ENCODE data around the gene RNF167.

Gene RNF167

GRCh38 chr17:4971826-4972225 lies 31.8 kb downstream of the RNF167 start:
- TF ChIP-seq FOXP2 (optimal IDR thresholded peaks at IDR 0.05; ENCODE audit: control extremely low read depth, extremely low read length, insufficient read depth): no peak
- no peak for TF ChIP-seq EZH2 (IDR thresholded peaks at IDR 0.05)
- no peak for TF ChIP-seq POLR2AphosphoS5 (IDR thresholded peaks at IDR 0.05; ENCODE audit: borderline replicate concordance, low read depth, low read length)
- no peak overlapping the region for H3K4me3 ChIP-seq
- H3K36me3 ChIP-seq (ENCODE audit: insufficient read depth, low read length): peaks cover 4% of the 10 kb centered on the region; the same call in 1 of the 2 replicates
- no peak overlapping the region for H3K9ac ChIP-seq (ENCODE audit: insufficient read length)
- no peaks in the 10 kb centered on the region for H3K9me3 ChIP-seq (ENCODE audit: low read depth, low read length)
- no peak overlapping the region for H3K27ac ChIP-seq
- no peak for DNase-seq (ENCODE audit: low read depth, low spot score)

- Histone ChIP-seq H3K9ac (ENCODE audit: insufficient read length) (no peak overlapping the region), H3K27ac (no peak overlapping the region), H3K9me3 (ENCODE audit: low read depth, low read length) (no peaks in the 10 kb centered on the region), H3K36me3 (ENCODE audit: insufficient read depth, low read length) (peaks cover 8% of the 10 kb centered on the region; the same call in 1 of the 2 replicates), H3K4me3 (no peak overlapping the region)
- TF ChIP-seq POLR2AphosphoS5 (IDR thresholded peaks at IDR 0.05; ENCODE audit: borderline replicate concordance, low read depth, low read length) (no peak), EZH2 (IDR thresholded peaks at IDR 0.05) (no peak), FOXP2 (optimal IDR thresholded peaks at IDR 0.05; ENCODE audit: control extremely low read depth, extremely low read length, insufficient read depth) (no peak)
- no peak for DNase-seq (ENCODE audit: low read depth, low spot score)
These were observed 32.3 kb downstream of the RNF167 start for GRCh38 chr17:4972322-4972721.

- H3K36me3 ChIP-seq (ENCODE audit: insufficient read depth, low read length): peaks cover 12% of the 10 kb centered on the region; the same call in 1 of the 2 replicates
- TF ChIP-seq POLR2AphosphoS5 (IDR thresholded peaks at IDR 0.05; ENCODE audit: borderline replicate concordance, low read depth, low read length) (no peak), EZH2 (IDR thresholded peaks at IDR 0.05) (no peak), FOXP2 (optimal IDR thresholded peaks at IDR 0.05; ENCODE audit: control extremely low read depth, extremely low read length, insufficient read depth) (no peak)
- H3K9ac ChIP-seq (ENCODE audit: insufficient read length): no peak overlapping the region
- H3K4me3 ChIP-seq: no peak overlapping the region
- no peaks in the 10 kb centered on the region for H3K9me3 ChIP-seq (ENCODE audit: low read depth, low read length)
- no peak overlapping the region for H3K27ac ChIP-seq
- no peak for DNase-seq (ENCODE audit: low read depth, low spot score)
These were observed 32.7 kb downstream of the RNF167 start for GRCh38 chr17:4972752-4973151.

- no peak overlapping the region for H3K27ac ChIP-seq
- no peak overlapping the region for H3K4me3 ChIP-seq
- H3K36me3 ChIP-seq (ENCODE audit: insufficient read depth, low read length): peaks cover 16% of the 10 kb centered on the region; the same call in 1 of the 2 replicates
- H3K9me3 ChIP-seq (ENCODE audit: low read depth, low read length): no peaks in the 10 kb centered on the region
- TF ChIP-seq FOXP2 (optimal IDR thresholded peaks at IDR 0.05; ENCODE audit: control extremely low read depth, extremely low read length, insufficient read depth): no peak
- TF ChIP-seq EZH2 (IDR thresholded peaks at IDR 0.05): no peak
- no peak for TF ChIP-seq POLR2AphosphoS5 (IDR thresholded peaks at IDR 0.05; ENCODE audit: borderline replicate concordance, low read depth, low read length)
- DNase-seq (ENCODE audit: low read depth, low spot score): no peak
- no peak overlapping the region for H3K9ac ChIP-seq (ENCODE audit: insufficient read length)
These were observed 33.4 kb downstream of the RNF167 start for GRCh38 chr17:4973256-4974114.

- no peak overlapping the region for H3K27ac ChIP-seq
- H3K36me3 ChIP-seq (ENCODE audit: insufficient read depth, low read length): peaks cover 16% of the 10 kb centered on the region; the same call in 1 of the 2 replicates
- TF ChIP-seq EZH2 (IDR thresholded peaks at IDR 0.05) (no peak), FOXP2 (optimal IDR thresholded peaks at IDR 0.05; ENCODE audit: control extremely low read depth, extremely low read length, insufficient read depth) (no peak), POLR2AphosphoS5 (IDR thresholded peaks at IDR 0.05; ENCODE audit: borderline replicate concordance, low read depth, low read length) (no peak)
- no peak overlapping the region for H3K9ac ChIP-seq (ENCODE audit: insufficient read length)
- no peak overlapping the region for H3K4me3 ChIP-seq
- DNase-seq (ENCODE audit: low read depth, low spot score): no peak
- H3K9me3 ChIP-seq (ENCODE audit: low read depth, low read length): no peaks in the 10 kb centered on the region
These were observed 34.1 kb downstream of the RNF167 start for GRCh38 chr17:4974115-4974670.

- peaks cover 15% of the 10 kb centered on the region; the same call in 1 of the 2 replicates for H3K36me3 ChIP-seq (ENCODE audit: insufficient read depth, low read length)
- TF ChIP-seq EZH2 (IDR thresholded peaks at IDR 0.05) (no peak), POLR2AphosphoS5 (IDR thresholded peaks at IDR 0.05; ENCODE audit: borderline replicate concordance, low read depth, low read length) (no peak), FOXP2 (optimal IDR thresholded peaks at IDR 0.05; ENCODE audit: control extremely low read depth, extremely low read length, insufficient read depth) (no peak)
- no peak overlapping the region for H3K4me3 ChIP-seq
- no peak for DNase-seq (ENCODE audit: low read depth, low spot score)
- H3K9ac ChIP-seq (ENCODE audit: insufficient read length): no peak overlapping the region
- H3K27ac ChIP-seq: no peak overlapping the region
- no peaks in the 10 kb centered on the region for H3K9me3 ChIP-seq (ENCODE audit: low read depth, low read length)
These were observed 38.7 kb downstream of the RNF167 start for GRCh38 chr17:4978726-4979125.

GRCh38 chr17:4980644-4981216 lies 40.7 kb downstream of the RNF167 start:
- no peak overlapping the region for H3K4me3 ChIP-seq
- H3K36me3 ChIP-seq (ENCODE audit: insufficient read depth, low read length): peaks cover 15% of the 10 kb centered on the region; the same call in 1 of the 2 replicates
- H3K9ac ChIP-seq (ENCODE audit: insufficient read length): no peak overlapping the region
- H3K27ac ChIP-seq: no peak overlapping the region
- peak; percentile 14 for DNase-seq (ENCODE audit: low read depth, low spot score)
- TF ChIP-seq EZH2 (IDR thresholded peaks at IDR 0.05): no peak
- no peak for TF ChIP-seq FOXP2 (optimal IDR thresholded peaks at IDR 0.05; ENCODE audit: control extremely low read depth, extremely low read length, insufficient read depth)
- TF ChIP-seq POLR2AphosphoS5 (IDR thresholded peaks at IDR 0.05; ENCODE audit: borderline replicate concordance, low read depth, low read length): no peak
- no peaks in the 10 kb centered on the region for H3K9me3 ChIP-seq (ENCODE audit: low read depth, low read length)

GRCh38 chr17:4982305-4982704 lies 42.2 kb downstream of the RNF167 start:
- Histone ChIP-seq H3K27ac (no peak overlapping the region), H3K36me3 (ENCODE audit: insufficient read depth, low read length) (peaks cover 12% of the 10 kb centered on the region; the same call in 1 of the 2 replicates), H3K9ac (ENCODE audit: insufficient read length) (no peak overlapping the region), H3K4me3 (no peak overlapping the region), H3K9me3 (ENCODE audit: low read depth, low read length) (no peaks in the 10 kb centered on the region)
- TF ChIP-seq FOXP2 (optimal IDR thresholded peaks at IDR 0.05; ENCODE audit: control extremely low read depth, extremely low read length, insufficient read depth): no peak
- TF ChIP-seq POLR2AphosphoS5 (IDR thresholded peaks at IDR 0.05; ENCODE audit: borderline replicate concordance, low read depth, low read length): no peak
- TF ChIP-seq EZH2 (IDR thresholded peaks at IDR 0.05): no peak
- DNase-seq (ENCODE audit: low read depth, low spot score): no peak

Measured in SK-N-MC (cell line).